Occipital lobe (tissue), 2 donors: ENCODE measurements around the gene PCDHGA8. TPM values are rescaled to one million over a fixed set of nuclear protein-coding genes. Genes with fewer than 3 reads are reported as not detected.
"Not testable (repeated sequence)": the region's sequence is repeated elsewhere in the genome, so short reads cannot be mapped to it uniquely, and the experiment has no call there.

ENCODE experiments used
- DNase-seq: peaks from one replicate; lab custom pipeline; 2025; lab: John Stamatoyannopoulos, UW
- total RNA-seq: library from RNA; depleted of rRNA; stranded (reverse); fragments of >200 nt; gene quantifications from one replicate; pipeline ENCODE4 v1.2.3, GENCODE V29; 2014

Gene PCDHGA8
- total RNA-seq, 1 donor from 2014 or later = 8.0 TPM

DNA sequence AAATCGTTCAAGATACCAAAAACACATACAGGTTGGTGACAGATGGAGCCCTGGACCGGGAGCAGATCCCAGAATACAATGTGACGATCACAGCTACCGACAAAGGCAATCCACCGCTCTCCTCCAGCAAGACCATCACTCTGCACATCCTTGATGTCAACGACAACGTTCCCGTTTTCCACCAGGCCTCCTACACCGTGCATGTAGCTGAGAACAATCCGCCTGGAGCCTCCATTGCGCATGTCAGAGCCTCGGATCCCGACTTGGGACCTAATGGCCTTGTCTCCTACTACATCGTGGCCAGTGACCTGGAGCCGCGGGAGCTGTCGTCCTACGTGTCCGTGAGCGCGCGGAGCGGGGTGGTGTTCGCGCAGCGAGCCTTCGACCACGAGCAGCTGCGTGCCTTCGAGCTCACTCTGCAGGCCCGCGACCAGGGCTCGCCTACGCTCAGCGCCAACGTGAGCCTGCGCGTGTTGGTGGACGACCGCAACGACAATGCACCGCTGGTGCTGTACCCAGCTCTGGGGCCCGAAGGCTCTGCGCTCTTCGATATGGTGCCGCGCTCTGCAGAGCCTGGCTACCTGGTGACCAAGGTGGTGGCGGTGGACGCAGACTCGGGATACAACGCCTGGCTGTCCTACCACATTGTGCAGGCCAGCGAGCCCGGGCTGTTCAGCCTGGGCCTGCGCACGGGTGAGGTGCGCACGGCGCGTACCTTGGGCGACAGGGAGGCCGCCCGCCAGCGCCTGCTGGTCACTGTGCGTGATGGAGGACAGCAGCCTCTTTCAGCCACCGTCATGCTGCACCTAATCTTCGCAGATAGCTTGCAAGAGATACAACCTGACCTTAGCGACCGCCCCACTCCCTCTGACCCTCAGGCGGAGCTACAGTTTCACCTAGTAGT is 20.6 kb upstream of the PCDHGA8 start:
- DNase-seq = no peak

DNA sequence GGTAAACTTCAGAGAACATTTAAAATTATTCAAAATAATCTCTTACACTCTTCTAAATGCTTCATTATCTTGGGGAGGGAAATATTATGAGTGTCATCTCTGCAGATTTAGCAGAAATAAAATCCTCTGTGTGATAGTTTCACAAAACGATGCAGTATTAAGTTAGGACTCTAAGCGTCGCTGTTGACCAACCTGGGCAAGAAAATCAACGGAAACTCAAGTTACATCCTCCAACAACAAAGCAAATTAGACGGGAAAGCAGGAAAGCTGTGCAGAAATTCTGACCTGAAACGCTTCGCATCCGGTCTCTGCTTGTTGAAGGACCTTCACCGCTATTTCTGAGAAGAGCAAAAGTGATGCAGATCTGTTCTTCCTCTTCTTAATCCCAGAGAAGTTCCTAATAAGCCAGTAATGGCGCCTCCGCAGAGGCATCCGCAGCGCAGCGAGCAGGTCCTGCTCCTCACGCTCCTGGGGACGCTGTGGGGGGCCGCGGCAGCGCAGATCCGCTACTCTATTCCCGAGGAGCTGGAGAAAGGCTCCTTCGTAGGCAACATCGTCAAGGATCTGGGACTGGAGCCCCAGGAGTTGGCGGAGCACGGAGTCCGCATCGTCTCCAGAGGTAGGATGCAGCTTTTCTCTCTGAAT is 18.6 kb upstream of the PCDHGA8 start, which contains the start of gene PCDHGA6:
TSS of gene PCDHGA6 (plus strand) at position 219 of the 645 bp plus-strand sequence. CDS start at position 412, 193 bp downstream.
- DNase-seq = no peak

DNA sequence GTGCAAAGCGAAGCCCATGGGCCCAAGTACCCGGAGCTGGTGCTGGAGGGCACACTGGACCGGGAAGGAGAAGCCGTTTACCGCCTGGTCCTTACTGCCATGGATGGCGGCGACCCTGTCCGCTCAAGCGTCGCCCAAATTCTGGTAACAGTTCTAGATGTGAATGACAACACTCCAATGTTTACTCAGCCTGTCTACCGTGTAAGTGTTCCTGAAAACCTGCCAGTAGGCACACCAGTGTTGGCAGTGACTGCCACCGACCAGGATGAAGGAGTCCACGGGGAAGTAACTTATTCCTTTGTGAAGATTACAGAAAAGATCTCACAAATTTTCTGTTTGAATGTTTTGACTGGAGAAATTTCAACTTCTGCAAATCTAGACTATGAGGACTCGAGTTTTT is 17.8 kb upstream of the PCDHGA8 start:
- DNase-seq = no peak

DNA sequence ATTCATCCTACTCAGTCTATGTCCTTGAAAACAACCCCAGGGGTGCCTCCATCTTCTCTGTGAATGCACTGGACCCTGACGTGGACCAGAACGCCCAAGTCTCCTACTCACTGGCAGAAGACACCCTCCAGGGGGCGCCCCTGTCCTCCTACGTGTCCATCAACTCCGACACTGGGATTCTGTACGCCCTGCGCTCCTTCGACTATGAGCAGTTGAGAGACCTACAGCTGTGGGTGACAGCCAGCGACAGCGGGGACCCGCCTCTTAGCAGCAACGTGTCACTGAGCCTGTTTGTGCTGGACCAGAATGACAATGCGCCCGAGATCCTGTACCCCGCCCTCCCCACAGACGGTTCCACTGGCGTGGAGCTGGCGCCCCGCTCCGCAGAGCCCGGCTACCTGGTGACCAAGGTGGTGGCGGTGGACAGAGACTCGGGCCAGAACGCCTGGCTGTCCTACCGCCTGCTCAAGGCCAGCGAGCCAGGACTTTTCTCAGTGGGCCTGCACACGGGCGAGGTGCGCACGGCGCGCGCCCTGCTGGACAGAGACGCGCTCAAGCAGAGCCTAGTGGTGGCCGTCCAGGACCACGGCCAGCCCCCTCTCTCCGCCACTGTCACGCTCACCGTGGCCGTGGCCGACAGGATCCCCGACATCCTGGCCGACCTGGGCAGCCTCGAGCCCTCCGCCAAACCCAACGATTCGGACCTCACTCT is 16.8 kb upstream of the PCDHGA8 start:
- not testable (repeated sequence) for DNase-seq

DNA sequence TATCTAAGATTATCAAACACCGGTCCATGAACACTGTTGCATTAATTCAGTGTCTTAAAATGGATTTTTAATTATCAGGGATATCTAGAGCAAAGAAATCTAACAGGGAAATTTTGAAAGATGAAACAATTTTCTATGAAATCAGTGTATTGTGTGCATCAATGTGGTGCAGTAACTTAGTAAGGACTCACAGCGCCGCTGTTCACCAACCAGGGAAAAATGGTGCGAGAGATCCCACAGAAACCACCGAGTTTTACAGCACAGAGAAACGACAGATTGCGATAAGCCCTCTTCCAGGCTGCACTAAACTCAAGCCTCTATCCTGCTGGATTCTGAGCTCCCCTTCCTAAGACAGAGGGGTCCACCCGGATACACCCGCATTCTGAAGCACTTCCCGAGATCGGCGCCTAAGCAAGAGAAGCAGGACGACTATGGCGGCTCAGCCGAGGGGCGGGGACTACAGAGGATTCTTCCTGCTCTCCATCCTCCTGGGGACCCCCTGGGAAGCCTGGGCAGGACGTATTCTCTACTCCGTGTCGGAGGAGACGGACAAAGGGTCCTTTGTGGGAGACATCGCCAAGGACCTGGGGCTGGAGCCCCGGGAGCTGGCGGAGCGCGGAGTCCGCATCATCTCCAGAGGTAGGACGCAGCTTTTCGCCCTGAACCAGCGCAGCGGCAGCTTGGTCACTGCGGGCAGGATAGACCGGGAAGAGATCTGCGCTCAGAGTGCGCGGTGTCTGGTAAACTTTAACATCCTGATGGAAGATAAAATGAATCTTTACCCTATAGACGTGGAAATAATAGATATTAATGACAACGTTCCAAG is 9.8 kb upstream of the PCDHGA8 start, which contains the start of gene PCDHGA7:
TSS of gene PCDHGA7 (plus strand) at position 274 of the 826 bp plus-strand sequence. CDS start at position 432, 158 bp downstream.
- no peak for DNase-seq

DNA sequence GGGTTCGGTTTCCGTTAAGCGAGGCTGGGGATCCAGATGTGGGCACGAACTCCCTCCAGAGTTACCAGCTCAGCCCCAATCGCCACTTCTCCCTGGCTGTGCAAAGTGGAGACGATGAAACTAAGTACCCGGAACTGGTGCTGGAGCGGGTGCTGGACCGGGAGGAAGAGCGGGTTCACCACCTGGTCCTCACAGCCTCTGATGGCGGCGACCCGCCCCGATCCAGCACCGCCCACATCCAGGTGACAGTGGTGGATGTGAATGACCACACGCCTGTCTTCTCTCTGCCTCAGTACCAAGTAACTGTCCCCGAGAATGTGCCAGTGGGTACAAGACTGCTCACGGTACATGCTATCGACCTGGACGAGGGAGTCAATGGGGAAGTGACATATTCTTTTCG is 9.1 kb upstream of the PCDHGA8 start:
- DNase-seq = no peak

DNA sequence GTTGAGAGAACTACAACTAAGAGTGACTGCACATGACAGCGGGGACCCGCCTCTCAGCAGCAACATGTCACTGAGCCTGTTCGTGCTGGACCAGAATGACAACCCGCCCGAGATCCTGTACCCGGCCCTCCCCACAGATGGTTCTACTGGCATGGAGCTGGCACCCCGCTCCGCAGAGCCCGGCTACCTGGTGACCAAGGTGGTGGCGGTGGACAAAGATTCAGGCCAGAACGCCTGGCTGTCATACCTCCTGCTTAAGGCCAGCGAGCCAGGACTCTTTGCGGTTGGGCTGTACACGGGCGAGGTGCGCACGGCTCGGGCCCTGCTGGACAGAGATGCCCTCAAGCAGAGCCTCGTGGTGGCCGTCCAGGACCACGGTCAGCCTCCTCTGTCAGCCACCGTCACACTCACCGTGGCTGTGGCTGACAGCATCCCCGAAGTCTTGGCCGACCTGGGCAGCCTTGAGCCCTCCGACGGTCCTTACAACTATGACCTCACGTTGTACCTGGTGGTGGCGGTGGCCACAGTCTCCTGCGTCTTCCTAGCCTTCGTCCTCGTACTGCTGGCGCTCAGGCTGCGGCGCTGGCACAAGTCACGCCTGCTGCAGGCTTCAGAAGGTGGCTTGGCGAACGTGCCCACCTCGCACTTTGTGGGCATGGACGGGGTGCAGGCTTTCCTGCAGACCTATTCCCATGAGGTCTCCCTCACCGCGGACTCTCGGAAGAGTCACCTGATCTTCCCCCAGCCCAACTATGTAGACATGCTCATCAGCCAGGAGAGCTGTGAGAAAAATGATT is 7.8 kb upstream of the PCDHGA8 start:
- no peak for DNase-seq

DNA sequence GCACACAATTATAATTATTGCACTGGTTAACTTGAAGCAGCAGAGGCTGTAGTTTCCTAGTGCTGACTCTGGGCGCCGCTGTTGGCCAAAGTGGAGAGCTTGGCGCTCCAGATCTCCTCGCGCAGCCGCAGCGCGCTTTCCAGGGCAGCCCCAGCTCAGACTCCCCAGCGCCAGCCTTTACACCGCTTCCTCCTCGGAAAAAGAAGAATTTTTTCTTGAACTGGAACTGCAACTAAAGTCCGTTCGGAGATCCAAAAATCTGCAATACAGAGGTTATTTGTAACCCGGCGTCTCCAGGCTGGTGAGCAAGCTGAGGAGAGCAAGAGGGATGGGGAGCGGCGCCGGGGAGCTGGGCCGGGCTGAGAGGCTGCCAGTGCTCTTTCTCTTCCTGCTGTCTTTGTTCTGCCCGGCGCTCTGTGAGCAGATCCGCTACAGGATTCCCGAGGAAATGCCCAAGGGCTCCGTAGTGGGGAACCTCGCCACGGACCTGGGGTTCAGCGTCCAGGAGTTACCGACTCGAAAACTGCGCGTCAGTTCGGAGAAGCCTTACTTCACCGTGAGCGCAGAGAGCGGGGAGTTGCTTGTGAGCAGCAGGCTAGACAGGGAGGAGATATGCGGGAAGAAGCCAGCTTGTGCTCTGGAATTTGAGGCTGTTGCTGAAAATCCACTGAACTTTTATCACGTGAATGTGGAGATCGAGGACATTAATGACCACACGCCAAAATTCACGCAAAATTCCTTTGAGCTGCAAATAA is 4.7 kb upstream of the PCDHGA8 start, which contains the start of gene PCDHGB4:
TSS of gene PCDHGB4 (plus strand) at position 142 of the 755 bp plus-strand sequence. CDS start at position 329, 187 bp downstream.
- not testable (repeated sequence) for DNase-seq

DNA sequence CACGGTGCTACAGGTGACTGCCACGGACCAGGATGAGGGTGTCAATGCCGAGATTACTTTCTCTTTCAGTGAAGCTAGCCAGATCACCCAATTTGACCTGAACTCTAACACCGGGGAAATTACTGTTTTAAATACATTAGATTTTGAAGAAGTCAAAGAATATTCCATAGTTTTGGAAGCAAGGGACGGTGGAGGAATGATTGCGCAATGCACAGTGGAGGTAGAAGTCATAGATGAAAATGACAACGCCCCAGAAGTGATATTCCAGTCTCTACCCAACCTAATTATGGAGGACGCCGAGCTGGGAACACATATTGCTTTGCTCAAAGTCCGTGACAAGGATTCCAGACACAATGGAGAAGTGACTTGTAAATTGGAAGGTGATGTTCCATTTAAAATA is 3.8 kb upstream of the PCDHGA8 start:
- no peak for DNase-seq

DNA sequence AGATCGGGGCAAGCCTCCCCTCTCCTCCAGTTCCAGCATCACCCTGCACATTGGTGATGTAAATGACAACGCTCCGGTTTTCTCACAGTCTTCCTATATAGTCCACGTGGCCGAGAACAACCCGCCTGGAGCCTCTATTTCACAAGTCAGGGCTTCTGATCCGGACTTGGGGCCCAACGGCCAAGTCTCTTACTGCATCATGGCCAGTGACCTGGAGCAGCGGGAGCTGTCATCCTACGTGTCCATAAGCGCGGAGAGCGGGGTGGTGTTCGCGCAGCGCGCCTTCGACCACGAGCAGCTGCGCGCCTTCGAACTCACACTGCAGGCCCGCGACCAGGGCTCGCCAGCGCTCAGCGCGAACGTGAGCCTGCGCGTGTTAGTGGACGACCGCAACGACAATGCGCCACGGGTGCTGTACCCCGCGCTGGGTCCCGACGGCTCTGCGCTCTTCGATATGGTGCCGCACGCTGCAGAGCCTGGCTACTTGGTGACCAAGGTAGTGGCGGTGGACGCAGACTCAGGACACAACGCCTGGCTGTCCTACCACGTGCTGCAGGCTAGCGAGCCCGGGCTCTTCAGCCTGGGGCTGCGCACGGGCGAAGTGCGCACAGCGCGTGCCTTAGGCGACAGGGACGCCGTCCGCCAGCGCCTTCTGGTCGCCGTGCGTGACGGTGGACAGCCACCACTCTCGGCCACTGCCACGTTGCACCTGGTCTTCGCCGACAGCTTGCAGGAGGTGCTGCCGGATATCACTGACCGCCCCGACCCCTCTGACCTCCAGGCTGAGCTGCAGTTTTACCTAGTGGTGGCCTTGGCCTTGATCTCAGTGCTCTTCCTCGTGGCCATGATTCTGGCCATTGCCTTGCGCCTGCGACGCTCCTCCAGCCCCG is 3.0 kb upstream of the PCDHGA8 start:
- no peak for DNase-seq

DNA sequence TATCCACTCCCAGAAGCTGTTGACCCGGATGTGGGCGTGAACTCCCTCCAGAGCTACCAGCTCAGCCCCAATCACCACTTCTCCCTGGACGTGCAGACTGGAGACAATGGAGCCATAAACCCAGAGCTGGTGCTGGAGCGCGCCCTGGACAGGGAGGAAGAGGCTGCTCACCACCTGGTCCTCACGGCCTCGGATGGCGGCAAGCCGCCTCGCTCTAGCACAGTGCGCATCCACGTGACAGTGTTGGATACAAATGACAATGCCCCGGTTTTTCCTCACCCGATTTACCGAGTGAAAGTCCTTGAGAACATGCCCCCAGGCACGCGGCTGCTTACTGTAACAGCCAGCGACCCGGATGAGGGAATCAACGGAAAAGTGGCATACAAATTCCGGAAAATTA is 834 bp downstream of the PCDHGA8 start:
- no peak for DNase-seq

DNA sequence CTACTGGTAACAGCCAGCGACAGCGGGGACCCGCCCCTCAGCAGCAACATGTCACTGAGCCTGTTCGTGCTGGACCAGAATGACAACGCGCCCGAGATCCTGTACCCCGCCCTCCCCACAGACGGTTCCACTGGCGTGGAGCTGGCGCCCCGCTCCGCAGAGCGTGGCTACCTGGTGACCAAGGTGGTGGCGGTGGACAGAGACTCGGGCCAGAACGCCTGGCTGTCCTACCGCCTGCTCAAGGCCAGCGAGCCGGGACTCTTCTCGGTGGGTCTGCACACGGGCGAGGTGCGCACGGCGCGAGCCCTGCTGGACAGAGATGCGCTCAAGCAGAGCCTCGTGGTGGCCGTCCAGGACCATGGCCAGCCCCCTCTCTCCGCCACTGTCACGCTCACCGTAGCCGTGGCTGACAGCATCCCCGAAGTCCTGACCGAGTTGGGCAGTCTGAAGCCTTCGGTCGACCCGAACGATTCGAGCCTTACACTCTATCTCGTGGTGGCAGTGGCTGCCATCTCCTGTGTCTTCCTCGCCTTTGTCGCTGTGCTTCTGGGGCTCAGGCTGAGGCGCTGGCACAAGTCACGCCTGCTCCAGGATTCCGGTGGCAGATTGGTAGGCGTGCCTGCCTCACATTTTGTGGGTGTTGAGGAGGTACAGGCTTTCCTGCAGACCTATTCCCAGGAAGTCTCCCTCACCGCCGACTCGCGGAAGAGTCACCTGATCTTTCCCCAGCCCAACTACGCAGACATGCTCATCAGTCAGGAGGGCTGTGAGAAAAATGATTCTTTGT is 2.2 kb downstream of the PCDHGA8 start:
- not testable (repeated sequence) for DNase-seq

DNA sequence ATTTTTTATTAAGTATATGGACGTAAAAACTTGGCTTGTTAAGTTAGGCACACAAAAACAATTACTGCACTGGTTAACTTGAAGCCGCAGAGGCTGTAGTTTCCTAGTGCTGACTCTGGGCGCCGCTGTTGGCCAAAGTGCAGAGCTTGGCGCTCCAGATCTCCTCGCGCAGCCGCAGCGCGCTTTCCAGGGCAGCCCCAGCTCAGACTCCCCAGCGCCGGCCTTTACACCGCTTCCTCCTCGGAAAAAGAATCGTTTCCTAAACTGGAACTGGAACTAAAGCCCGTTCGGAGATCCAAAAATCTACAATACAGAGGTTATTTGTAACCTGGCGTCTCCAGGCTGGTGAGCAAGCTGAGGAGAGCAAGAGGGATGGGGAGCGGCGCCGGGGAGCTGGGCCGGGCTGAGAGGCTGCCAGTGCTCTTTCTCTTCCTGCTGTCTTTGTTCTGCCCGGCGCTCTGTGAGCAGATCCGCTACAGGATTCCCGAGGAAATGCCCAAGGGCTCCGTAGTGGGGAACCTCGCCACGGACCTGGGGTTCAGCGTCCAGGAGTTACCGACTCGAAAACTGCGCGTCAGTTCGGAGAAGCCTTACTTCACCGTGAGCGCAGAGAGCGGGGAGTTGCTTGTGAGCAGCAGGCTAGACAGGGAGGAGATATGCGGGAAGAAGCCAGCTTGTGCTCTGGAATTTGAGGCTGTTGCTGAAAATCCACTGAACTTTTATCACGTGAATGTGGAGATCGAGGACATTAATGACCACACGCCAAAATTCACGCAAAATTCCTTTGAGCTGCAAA is 5.5 kb downstream of the PCDHGA8 start, which contains the start of gene PCDHGB5:
TSS of gene PCDHGB5 (plus strand) at position 192 of the 796 bp plus-strand sequence. CDS start at position 373, 181 bp downstream.
- DNase-seq = not testable (repeated sequence)

DNA sequence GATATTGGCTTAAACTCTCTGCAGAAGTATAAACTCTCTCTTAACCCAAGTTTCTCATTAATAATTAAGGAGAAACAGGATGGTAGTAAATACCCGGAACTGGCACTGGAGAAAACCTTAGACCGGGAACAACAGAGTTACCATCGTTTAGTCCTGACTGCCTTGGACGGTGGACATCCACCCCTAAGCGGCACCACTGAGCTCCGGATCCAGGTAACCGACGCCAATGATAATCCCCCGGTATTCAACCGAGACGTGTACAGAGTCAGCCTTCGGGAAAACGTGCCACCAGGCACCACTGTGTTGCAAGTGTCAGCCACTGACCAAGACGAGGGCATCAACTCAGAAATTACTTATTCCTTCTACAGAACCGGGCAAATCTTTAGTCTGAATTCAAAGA is 6.2 kb downstream of the PCDHGA8 start:
- no peak for DNase-seq

DNA sequence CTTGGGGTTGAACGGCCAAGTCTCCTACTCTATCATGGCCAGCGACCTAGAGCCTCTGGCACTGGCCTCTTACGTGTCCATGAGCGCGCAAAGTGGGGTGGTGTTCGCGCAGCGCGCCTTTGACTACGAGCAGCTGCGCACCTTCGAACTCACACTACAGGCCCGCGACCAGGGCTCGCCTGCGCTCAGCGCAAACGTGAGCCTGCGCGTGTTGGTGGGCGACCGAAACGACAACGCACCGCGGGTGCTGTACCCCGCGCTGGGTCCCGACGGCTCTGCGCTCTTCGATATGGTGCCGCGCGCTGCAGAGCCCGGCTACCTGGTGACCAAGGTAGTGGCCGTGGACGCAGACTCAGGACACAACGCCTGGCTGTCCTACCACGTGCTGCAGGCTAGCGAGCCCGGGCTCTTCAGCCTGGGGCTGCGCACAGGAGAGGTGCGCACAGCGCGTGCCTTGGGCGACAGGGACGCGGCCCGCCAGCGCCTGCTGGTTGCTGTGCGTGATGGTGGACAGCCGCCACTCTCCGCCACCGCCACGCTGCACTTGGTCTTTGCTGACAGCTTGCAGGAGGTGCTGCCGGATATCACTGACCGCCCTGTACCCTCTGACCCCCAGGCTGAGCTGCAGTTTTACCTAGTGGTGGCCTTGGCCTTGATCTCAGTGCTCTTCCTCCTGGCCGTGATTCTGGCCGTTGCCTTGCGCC is 7.3 kb downstream of the PCDHGA8 start:
- DNase-seq = no peak
